HG03439 (cell line): ENCODE measurements around the gene RBPMS2.
"Not testable (repeated sequence)": the region's sequence is repeated elsewhere in the genome, so short reads cannot be mapped to it uniquely, and the experiment has no call there.

Source experiments
- ATAC-seq: cut with Tn5 transposase; IDR thresholded peaks from one replicate; pipeline ENCODE4 v1.9.1; 2021; ENCODE audit warnings: mild to moderate bottlenecking, moderate library complexity; ENCODE audit not compliant: unreplicated experiment

RBPMS2 gene

GRCh38 chr15:64775551-64776401 is at the start of gene RBPMS2:
RBPMS2 (minus strand) TSS chr15:64775589; CDS start chr15:64775319, 270 bp downstream.
- no peak for ATAC-seq

GRCh38 chr15:64824929-64825430 is 49.6 kb upstream of the RBPMS2 start:
- peak; percentile 6 for ATAC-seq

DNA sequence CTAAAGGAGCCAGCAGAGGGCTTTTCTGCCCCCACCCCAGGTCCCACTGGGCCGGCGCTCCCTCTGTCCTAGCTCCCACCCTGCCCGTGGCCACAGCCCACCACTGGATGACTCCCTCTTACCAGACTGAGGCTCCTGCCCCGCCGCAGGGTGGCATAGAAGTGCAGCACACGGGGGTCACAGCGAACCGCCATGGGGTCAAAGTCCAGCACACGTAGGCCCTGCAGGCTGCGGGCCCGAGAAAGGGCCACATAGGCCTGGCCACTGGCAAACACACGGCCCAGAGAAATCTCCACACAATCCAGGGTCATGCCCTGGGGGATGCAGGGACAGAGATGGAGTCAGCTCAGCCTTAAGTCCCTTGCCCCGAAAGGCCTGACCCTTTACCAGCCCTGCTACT is 41.1 kb upstream of the RBPMS2 start:
- ATAC-seq = no peak

GRCh38 chr15:64814965-64815364 is 39.6 kb upstream of the RBPMS2 start:
- ATAC-seq = not testable (repeated sequence)

- not testable (repeated sequence) for ATAC-seq
These were observed 38.9 kb upstream of the RBPMS2 start for GRCh38 chr15:64814283-64814682.

DNA sequence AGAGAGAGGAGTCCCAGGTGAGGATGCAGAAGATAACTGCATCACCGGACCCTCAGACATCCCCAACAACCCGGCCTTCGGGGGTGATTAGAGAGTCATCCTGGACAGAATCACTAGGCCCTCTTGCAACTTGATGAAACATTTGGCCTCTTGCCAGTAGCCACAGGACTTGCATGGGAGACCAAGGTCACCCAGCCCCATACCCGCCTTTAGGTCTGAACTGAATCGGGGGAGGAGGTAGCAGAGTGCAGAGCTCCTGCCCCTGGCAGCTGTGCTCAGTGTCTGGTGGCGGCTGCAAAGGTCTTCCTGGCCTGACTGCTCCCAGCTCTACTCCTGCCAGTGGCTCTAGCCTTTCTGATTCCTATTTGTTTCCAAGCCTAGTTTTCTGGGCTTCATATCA is 37.7 kb upstream of the RBPMS2 start:
- ATAC-seq = no peak

DNA sequence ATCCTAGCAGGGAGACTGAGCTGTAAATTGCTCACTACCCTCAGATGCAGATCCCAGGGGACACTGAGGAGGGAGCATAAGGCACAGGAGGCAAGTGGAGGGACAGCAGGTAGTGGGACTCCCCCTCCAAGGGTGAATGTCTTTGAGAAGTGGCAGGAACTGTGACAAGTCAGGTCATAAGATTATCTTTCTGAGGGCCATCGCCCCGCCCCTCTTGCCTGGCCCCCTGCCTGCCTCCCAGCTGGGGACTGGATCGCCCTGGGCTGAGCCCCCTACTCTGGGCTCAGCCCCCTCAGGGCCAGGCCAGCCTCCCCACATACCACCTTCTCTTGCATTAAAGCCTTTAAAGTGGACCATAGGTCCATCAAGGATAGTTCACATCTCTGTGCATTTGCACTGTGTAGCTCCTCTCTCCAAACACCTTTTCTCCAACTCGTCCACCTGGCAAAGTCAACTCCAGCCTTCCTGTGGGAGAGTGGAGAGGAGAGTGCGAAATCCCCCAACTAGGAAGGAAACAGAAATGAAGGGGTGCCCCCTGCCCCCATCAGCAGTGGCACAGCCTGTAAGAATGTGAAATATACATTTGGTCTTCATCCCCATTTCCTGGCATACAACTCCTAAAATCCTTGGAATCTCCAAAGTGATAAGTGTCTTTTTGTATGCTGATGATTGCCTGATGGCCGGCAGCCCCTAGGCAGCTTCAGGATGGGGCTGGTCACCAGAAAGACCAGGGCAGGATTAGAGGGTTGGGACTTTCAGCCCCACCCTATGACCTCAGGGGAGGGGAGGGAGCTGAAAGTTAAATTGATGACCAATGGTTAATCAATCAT is 35.3 kb upstream of the RBPMS2 start:
- ATAC-seq = no peak

- no peak for ATAC-seq
These were observed 34.5 kb upstream of the RBPMS2 start for GRCh38 chr15:64809649-64810496.

GRCh38 chr15:64808785-64809453 is 33.5 kb upstream of the RBPMS2 start:
- no peak for ATAC-seq

- no peak for ATAC-seq
These were observed 32.4 kb upstream of the RBPMS2 start for GRCh38 chr15:64807751-64808222.

GRCh38 chr15:64807051-64807749 is 31.8 kb upstream of the RBPMS2 start:
- ATAC-seq = no peak

GRCh38 chr15:64806509-64806908 is 31.1 kb upstream of the RBPMS2 start:
- ATAC-seq = no peak

DNA sequence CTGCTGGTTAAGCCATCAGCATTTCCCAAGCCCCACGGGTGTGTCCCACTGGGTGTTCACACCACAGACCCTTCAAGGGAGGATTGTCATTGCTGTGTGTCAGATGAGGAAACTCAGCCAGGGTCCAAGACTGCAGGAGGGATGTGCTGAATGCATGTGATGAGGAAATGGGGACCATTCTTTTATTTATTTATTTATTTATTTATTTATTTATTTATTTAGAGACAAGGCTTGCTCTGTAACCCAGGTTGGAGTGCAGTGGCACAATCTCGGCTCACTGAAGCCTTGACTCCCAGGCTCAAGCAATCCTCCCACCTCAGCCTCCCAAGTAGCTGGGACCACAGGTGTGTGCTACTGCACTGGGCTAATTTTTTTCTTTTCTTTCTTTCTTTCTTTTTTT is 29.2 kb upstream of the RBPMS2 start:
- ATAC-seq = no peak

- ATAC-seq = no peak
These were observed 28.1 kb upstream of the RBPMS2 start for GRCh38 chr15:64803526-64803925.

GRCh38 chr15:64800476-64800875 is 25.1 kb upstream of the RBPMS2 start:
- no peak for ATAC-seq

DNA sequence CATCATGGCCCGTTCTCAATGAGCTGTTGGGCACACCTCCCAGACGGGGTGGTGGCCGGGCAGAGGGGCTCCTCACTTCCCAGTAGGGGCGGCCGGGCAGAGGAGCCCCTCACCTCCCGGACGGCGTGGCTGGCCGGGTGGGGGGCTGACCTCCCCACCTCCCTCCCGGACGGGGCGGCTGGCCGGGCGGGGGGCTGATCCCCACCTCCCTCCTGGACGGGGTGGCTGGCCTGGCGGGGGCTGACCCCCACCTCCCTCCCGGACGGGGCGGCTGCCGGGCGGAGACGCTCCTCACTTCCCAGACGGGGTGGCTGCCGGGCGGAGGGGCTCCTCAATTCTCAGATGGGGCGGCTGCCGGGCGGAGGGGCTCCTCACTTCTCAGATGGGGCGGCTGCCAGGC is 23.5 kb upstream of the RBPMS2 start:
- ATAC-seq = not testable (repeated sequence)

GRCh38 chr15:64795921-64796320 is 20.5 kb upstream of the RBPMS2 start:
- ATAC-seq = not testable (repeated sequence)

- not testable (repeated sequence) for ATAC-seq
These were observed 19.9 kb upstream of the RBPMS2 start for GRCh38 chr15:64795299-64795698.

- no peak for ATAC-seq
These were observed 16.9 kb upstream of the RBPMS2 start for GRCh38 chr15:64792282-64792681.
